Cardiac fibroblast (primary cell): ENCODE data around the gene COMT.
"Not testable (repeated sequence)": the region's sequence is repeated elsewhere in the genome, so short reads cannot be mapped to it uniquely, and the experiment has no call there.

Experiments
- DNase-seq, 2 donors: peaks; one replicate each; pipeline versions ENCODE4 v3.0.0 to v3.0.0-alpha.2; 2010; ENCODE audit warnings: low read depth in 2 of 2
- H3K4me3 ChIP-seq, 2 donors: replicated peaks in 1 of 2; 1 replicate in 1 of 2; 2 replicates in 1 of 2; pipeline ENCODE4 v1.5.1; 2011; ENCODE audit warnings: low read depth in 2 of 2, low read length in 2 of 2, mild to moderate bottlenecking in 2 of 2, moderate library complexity in 1 of 2
- TF ChIP-seq, protein P1 (sequence below): IDR thresholded peaks from one replicate; pipeline ENCODE4 v1.5.1; 2011; ENCODE audit warnings: low read depth, mild to moderate bottlenecking, low read length, inconsistent platforms

Gene COMT

DNA sequence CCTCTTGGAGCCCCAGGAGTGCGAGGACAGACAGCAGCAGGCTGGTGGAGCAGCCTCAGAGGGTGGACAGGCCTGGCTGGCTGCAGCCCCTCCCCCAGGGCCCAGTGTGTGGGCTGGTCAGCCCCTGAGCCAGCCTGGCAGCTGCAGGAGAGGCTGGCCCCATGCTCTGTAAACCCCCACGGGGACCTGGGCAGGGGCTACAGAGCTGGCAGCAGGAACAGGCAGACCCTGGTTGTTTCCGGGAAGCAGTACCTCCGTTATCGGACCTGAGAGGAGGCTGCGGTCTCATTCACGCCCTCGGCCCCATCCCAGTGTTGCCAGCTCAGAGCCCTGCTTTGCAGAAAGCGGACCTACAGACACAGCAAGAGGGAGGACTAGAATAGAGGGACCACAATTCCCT, 38.5 kb upstream of the COMT start:
- H3K4me3 ChIP-seq, result no peak overlapping the region
- DNase-seq, result no peak
- TF ChIP-seq, protein P1, sequence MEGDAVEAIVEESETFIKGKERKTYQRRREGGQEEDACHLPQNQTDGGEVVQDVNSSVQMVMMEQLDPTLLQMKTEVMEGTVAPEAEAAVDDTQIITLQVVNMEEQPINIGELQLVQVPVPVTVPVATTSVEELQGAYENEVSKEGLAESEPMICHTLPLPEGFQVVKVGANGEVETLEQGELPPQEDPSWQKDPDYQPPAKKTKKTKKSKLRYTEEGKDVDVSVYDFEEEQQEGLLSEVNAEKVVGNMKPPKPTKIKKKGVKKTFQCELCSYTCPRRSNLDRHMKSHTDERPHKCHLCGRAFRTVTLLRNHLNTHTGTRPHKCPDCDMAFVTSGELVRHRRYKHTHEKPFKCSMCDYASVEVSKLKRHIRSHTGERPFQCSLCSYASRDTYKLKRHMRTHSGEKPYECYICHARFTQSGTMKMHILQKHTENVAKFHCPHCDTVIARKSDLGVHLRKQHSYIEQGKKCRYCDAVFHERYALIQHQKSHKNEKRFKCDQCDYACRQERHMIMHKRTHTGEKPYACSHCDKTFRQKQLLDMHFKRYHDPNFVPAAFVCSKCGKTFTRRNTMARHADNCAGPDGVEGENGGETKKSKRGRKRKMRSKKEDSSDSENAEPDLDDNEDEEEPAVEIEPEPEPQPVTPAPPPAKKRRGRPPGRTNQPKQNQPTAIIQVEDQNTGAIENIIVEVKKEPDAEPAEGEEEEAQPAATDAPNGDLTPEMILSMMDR, result no peak

DNA sequence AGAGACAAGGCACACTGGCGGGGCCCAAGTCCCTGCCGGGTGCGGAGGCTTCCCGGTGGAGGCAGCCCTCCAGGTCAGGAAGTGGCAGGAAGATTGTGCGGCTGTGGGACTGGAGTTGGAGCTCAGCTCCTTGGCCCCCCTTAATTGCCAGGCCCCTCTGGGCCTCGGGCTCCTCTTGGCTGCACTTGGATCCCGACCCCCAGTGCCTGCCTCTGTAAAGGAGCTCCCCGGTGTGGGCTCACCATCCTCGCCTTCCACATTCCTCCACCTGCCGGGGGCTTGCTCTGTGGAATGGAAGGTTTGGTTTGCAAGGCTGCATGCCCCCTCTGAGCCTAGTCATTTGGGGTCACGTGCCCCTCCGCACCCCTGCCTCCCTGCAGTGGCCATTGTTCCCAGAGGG, 38.1 kb upstream of the COMT start:
- H3K4me3 ChIP-seq, result no peak overlapping the region
- DNase-seq, result no peak
- TF ChIP-seq, protein P1, result no peak

DNA sequence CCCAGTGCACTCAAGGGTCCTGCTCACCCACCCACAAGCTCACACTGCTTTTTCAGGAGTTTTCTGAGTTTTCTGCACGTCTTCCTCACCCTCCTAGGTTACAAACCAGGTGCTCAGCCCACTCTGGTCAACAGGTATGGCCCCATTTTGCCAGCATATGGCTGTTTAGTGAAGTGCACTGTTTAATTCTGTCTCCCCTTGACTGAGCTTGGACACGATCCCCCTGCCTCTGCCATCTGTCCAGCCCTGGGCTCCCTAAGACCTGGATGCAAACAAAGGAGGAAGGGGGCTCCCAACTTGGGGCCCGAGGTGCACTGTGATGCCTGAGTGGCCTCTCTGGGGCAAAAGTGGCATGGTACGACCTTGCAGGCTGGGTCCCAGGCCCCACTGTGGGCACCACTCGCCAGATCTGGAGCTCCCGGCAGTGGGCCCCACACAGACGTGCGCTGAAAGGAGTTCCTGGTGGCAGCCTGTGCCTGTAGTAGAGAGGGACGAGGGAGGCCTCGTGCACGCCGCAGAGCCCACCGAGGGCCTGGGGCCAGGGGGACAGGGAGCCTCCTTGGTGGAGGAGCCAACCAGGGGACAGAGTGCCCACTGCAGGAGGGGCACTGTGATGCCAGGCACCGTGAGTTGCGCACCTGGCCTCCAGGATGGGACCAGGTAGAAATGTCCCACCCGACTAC, 37.3 kb upstream of the COMT start:
- TF ChIP-seq, protein P1, result no peak
- DNase-seq, result no peak
- no peak overlapping the region for H3K4me3 ChIP-seq

DNA sequence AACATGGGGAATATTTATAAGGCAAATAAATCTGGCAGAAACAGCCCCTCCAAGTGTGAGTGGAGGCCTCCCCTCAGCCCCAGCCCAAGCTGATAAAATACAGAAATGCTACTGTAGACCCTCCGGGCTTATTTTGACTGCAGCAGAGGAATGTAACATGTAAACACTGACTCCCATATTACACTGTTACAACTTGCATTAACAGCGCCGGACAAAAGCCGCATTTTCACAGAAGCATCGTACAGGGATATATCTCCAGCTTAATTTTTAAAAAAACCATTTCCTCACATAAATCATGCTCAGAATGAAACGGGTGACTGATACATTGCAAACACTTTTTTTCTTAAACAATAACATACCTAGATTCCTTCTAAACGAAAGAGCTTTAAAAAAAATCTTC, 36.6 kb upstream of the COMT start:
- H3K4me3 ChIP-seq, result no peak overlapping the region
- TF ChIP-seq, protein P1, result no peak
- DNase-seq, result no peak

DNA sequence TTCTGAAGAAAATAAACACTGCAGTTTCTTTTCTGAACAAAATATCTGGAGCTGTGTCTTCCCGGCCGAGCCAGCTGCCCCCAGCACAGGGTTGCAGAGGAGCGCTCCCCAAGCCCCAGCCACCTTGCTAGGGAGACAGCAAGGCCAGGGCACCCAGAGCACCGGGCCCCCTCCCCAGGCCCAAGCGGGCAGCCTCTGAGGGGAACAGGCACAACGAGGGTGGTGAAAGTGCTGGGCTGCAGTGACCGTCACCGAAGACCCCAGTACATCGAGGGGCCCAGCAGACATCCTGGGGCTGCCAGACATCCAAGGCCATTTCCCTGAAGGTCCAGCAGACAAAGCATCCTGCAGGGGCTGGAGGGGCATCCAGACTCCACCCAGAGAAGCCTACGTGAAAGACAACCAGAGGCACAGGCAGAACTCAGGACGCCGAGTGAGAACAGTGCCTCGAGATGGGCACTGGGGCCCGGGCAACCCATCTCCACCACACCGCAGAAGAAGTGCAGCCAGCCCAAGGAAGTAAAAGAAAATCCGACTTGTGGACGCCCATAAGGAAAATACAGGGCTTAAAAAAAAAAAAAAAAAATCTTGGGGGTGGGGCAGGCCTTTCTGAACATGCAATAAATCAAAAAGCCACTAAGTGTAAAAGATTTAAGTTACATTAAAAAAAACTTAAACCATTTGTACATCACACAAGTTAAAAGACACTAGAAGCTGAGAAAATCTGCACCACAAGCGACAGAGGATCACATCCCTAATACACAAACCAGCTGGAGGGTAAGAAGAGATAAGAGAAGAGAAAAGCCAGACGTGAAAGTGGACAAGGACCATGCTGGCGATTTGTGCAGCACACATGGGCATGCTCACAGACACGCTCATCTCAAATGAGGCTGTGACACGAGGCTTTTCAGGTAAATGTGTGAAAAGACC, 36.0 kb upstream of the COMT start:
- H3K4me3 ChIP-seq, result no peak overlapping the region
- TF ChIP-seq, protein P1, result no peak
- DNase-seq, result no peak

DNA sequence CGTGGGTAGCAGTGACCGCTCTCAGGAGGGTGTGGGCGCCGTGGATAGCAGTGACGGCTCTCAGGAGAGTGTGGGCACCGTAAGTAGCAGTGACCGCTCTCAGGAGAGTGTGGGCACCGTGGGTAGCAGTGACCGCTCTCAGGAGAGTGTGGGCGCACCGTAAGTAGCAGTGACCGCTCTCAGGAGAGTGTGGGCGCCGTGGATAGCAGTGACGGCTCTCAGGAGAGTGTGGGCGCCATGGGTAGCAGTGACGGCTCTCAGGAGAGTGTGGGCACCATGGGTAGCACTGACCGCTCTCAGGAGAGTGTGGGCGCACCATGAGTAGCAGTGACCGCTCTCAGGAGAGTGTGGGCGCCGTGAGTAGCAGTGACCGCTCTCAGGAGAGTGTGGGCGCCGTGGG, 34.7 kb upstream of the COMT start:
- not testable (repeated sequence) for DNase-seq, H3K4me3 ChIP-seq

DNA sequence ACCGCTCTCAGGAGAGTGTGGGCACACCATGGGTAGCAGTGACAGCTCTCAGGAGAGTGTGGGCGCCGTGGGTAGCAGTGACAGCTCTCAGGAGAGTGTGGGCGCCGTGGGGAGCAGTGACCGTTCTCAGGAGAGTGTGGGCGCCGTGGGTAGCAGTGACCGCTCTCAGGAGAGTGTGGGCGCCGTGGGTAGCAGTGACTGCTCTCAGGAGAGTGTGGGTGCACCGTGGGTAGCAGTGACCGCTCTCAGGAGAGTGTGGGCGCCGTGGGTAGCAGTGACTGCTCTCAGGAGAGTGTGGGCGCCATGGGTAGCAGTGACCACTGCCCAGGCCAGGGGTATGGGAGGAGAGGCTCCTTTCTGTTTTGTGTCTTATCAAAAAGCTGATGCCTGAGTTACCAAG, 33.7 kb upstream of the COMT start:
- not testable (repeated sequence) for H3K4me3 ChIP-seq, DNase-seq
